MM.1S (cell line): Measurements from ENCODE around the gene PTPRN2.

Experiments
- CTCF ChIP-seq: fragments of 300-600 bp; sonication (generic); IDR thresholded peaks from 2 replicates; pipeline ENCODE4 v1.5.1; 2016; ENCODE audit warnings: antibody characterized with exemption, low read length, mixed read lengths
- EZH2 ChIP-seq: fragments of 300-600 bp; sonication (generic); optimal IDR thresholded peaks from 2 replicates; pipeline ENCODE3; 2017; ENCODE audit warnings: low read depth, mild to moderate bottlenecking, antibody characterized with exemption, low read length, mixed read lengths
- EZH2phosphoT487 ChIP-seq: fragments of 300-600 bp; sonication (generic); IDR thresholded peaks from 2 replicates; pipeline ENCODE4 v1.6.1; 2018; ENCODE audit warnings: antibody characterized with exemption, low read length

GRCh38 chr7:157808042-157808441 lies 779.6 kb downstream of the PTPRN2 start:
- TF ChIP-seq CTCF, result no peak
- TF ChIP-seq EZH2, result no peak
- no peak for TF ChIP-seq EZH2phosphoT487
